GM21825 (cell line): ENCODE results near the gene MACF1.
"Not testable (repeated sequence)": the region's sequence is repeated elsewhere in the genome, so short reads cannot be mapped to it uniquely, and the experiment has no call there.

Source experiments
- ATAC-seq: cut with Tn5 transposase; IDR thresholded peaks from one replicate; pipeline ENCODE4 v1.9.1; 2021; ENCODE audit warnings: mild to moderate bottlenecking, moderate library complexity; ENCODE audit not compliant: unreplicated experiment

Gene MACF1

GRCh38 chr1:39178541-39179431 lies 25.7 kb upstream of the MACF1 start:
- no peak for ATAC-seq

DNA sequence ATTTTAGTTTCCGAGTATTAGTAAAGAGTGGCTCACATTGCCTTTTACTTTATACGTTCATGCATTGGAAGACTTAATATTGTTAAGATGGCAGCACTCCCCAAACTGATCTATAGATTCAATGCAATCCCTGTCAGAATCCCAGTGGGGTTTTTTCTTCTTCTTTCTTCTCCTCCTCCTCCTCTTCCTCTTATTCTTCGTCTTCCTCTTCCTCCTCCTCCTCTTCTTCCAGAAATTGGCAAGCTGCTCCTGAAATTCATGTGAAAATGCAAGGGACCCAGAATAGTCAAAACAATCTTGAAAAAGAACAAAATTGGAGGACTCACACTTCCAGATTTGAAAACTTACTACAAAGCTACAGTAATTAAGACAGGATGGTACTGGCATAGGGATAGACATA lies 23.2 kb upstream of the MACF1 start:
- no peak for ATAC-seq

- ATAC-seq = no peak
Observed at GRCh38 chr1:39182804-39183203, 21.7 kb upstream of the MACF1 start.

- no peak for ATAC-seq
Observed at GRCh38 chr1:39183503-39184353, 20.8 kb upstream of the MACF1 start.

- no peak for ATAC-seq
Observed at GRCh38 chr1:39184354-39184818, 20.1 kb upstream of the MACF1 start.

DNA sequence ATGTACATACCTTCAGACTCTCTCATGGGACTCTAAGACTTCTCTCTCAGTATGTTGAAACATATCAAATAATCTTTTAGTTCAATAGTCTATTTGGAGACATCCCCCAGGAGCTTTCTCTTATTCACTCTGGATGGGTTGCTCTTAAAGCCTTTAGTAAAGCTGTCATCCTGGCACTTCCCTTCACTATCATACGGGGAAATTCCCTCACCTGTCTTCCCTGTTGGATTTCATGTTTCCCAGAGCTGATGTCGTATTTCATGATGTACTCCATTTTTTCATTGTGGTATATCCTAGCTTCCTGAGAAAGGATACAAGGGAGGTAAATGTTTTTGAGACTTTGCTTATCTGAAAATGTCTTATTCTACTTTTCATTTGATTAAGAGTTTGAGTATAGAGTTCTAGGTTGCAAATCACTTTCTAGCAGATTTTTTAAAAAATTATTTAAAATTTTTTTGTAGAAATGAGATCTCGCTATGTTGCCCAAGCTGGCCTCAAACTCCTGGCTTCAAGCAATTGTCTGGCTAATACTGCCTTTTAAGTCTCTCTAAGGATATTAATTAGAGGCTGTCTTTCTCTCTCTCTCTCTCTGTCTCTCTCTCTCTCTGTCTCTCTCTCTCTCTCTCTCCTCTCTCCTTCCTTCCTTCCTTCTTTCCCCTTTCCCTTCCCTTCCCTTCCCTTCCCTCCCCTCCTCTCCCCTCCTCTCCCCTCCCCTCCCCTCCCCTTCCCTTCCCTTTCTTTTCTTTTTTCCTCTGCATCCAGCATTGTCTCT lies 17.0 kb upstream of the MACF1 start:
- ATAC-seq = no peak

DNA sequence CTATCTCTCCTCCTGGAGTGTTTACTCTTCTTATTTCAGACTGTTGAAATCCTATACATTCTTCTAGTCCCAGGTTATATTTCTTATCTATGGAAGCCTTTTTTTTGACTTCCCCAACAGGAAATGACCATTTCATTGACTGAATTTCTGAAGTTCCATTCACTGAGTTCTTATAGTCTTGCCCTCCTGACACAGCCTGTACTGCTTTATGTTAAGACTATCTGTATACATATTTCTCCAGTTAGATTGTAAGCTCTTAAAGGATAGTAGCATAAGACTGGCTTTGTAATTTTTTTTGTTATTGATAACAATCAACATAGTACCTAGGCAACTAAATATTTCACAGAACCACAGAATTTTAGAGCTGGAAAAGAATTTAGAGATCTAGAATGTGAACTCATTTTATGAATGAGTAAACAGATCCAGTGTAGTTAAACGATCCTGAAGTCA lies 14.9 kb upstream of the MACF1 start:
- no peak for ATAC-seq

DNA sequence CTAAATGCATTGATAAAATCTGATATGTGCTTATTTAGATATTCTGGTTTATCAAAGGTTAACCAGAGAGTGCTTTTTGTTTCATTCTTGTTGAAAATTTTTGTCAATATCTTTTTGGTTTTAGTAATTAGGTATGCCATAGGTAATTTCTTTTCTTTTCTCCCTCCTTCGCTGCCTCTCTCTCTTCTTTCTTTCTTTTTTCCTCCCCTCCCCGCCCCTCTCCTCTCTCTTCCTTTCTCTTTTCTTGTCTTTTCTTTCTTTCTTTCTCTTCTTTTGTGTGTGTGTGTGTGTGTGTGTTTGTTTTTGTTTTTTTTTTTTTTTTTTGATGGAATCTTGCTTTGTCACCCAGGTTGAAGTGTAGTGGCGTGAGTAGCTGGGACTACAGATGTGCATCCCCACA lies 14.4 kb upstream of the MACF1 start:
- no peak for ATAC-seq

GRCh38 chr1:39194398-39195051 lies 10.0 kb upstream of the MACF1 start:
- ATAC-seq = no peak

- no peak for ATAC-seq
Observed at GRCh38 chr1:39195166-39196111, 9.1 kb upstream of the MACF1 start.

GRCh38 chr1:39196244-39197215 lies 8.0 kb upstream of the MACF1 start:
- peak; percentile 53 for ATAC-seq

DNA sequence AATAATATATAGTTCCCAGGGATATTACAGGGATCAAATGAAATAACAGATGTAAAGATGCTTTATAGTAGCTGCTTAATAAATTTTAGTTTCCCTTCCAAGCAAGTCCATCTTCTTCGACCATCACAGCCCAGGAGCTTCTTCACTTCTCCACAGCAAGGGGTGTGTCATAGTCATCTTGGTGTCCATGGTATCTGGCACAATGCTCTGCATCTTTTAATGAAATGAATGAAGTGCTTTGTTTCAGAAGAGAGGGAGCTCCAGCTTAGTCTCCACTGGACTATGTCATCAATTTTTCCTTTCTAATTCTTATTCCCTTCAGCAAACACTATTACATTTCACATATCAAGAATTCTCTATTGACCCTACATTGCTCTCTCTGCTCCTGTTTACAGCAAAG lies 4.9 kb upstream of the MACF1 start:
- no peak for ATAC-seq

DNA sequence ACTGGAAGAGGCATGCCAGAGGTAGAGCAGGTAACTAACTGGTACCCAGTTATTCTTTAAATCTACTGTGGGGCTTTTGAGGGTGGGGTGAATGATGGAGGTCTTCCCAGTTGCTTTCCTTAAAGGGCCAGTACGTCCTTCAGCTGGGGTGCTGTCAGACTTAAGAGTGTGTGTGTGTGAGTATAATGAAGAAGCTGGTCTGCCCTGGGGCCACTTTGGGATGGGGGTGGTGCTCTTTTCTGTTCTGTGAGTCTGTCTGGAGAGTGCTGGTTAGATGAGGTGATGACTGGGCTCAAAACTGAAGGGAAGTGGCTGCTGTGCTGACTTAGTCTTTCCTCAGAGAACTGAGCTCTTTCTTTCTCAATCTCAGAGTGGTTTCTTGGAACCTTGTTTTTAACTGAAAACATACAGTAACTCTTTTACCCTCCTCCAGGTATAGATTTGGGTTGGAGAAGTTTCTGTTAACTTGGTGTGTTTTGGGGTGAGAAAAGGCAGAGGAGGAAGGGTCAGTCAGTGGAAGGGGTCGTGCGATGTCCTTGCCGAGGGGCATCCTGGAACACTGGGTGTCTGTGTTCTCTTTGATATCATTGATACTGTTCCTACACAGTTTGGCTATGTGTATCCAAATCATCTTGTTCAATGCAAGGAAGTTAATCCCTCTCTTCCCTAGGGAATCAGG lies 746 bp downstream of the MACF1 start:
- peak; percentile 59 for ATAC-seq

- no peak for ATAC-seq
Observed at GRCh38 chr1:39205781-39206464, 1.4 kb downstream of the MACF1 start.

- not testable (repeated sequence) for ATAC-seq
Observed at GRCh38 chr1:39208360-39208759, 3.9 kb downstream of the MACF1 start.

DNA sequence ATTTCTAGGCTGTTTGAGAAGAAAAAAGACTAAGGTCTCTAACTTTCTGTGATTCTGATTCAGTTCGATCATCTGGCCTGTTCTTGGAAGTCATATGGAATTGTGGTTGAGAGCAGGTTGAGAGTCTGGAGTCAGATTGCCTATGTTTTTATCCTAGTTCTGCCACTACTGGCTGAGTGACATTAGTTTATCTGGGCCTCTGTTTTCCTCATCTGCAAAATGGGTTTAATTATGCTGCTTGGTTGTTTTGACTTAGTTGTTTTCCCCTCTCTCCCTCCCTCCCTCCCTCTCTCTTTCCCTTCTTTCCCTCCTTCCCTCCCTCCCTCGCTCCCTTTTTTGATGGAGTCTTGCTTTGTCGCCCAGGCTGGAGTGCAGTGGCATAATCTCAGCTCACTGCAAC lies 6.2 kb downstream of the MACF1 start:
- no peak for ATAC-seq

GRCh38 chr1:39212499-39212898 lies 8.0 kb downstream of the MACF1 start:
- ATAC-seq = no peak
